Ascending aorta (tissue), 2 donors: ENCODE measurements around the gene ZNF426. TPM values are rescaled to one million over a fixed set of nuclear protein-coding genes. Genes with fewer than 3 reads are reported as not detected.
"Not testable (repeated sequence)": the region's sequence is repeated elsewhere in the genome, so short reads cannot be mapped to it uniquely, and the experiment has no call there.

ENCODE experiments used
- DNase-seq, 2 donors: peaks; one replicate each; pipeline ENCODE4 v3.0.0-alpha.2; 2019; ENCODE audit warnings: low spot score in 2 of 2
- H3K27ac ChIP-seq, 2 donors: fragments of 200-600 bp; sonication (generic); one replicate each; pipeline ENCODE4 v1.5.1; 2016 to 2017; ENCODE audit warnings: mild to moderate bottlenecking in 1 of 2
- H3K27me3 ChIP-seq: fragments of 200-600 bp; sonication (generic); one replicate; pipeline ENCODE4 v1.5.1; 2017
- H3K36me3 ChIP-seq, 2 donors: fragments of 200-600 bp; sonication (generic); one replicate each; pipeline ENCODE4 v1.5.1; 2016
- H3K4me1 ChIP-seq, 2 donors: fragments of 200-600 bp; sonication (generic); one replicate each; pipeline ENCODE4 v1.5.1; 2016 to 2017; ENCODE audit warnings: mild to moderate bottlenecking in 1 of 2
- H3K4me3 ChIP-seq, 2 donors: fragments of 200-600 bp; sonication (generic); one replicate each; pipeline ENCODE4 v1.5.1; 2016 to 2017; ENCODE audit warnings: mild to moderate bottlenecking in 1 of 2
- H3K9me3 ChIP-seq, 2 donors: fragments of 200-600 bp; sonication (generic); one replicate each; pipeline ENCODE4 v1.5.1; 2016
- CTCF ChIP-seq, 3 experiments: fragments of 200-600 bp in 2 of 3; fragments of 450-650 bp in 1 of 3; sonication (generic) in 2 of 3; IDR thresholded peaks; one replicate each; pipeline ENCODE4 v1.5.1; 2016 to 2019; ENCODE audit warnings: antibody characterized with exemption in 3 of 3, mild to moderate bottlenecking in 1 of 3, moderate library complexity in 1 of 3
- intact Hi-C: fragments of 100-400 bp; cut with DNase I; formaldehyde crosslinking; loops from one replicate; pipeline ENCODE4 v1.15.1; 2023
- total RNA-seq: library from RNA; depleted of rRNA; stranded (reverse); fragments of >200 nt; gene quantifications from one replicate; pipeline ENCODE4 v1.1.0, GENCODE V29; 2016

The ZNF426 gene
- total RNA-seq, 1 donor from 2014 or later = 24.6 TPM

GRCh38 chr19:9570255-9570654 is 31.8 kb upstream of the ZNF426 start:
- H3K9me3 ChIP-seq = peaks cover 98 to 100% of the 10 kb centered on the region in 2 donors
- H3K4me3 ChIP-seq = no peak overlapping the region
- H3K27ac ChIP-seq = no peak overlapping the region
- TF ChIP-seq CTCF (IDR thresholded peaks at IDR 0.05) = no peak
- intact Hi-C loops = no loop called here
- DNase-seq = no peak
- peaks cover 60 to 78% of the 10 kb centered on the region in 2 donors for H3K36me3 ChIP-seq
- H3K27me3 ChIP-seq = no peaks in the 10 kb centered on the region
- no peaks in the 10 kb centered on the region for H3K4me1 ChIP-seq

GRCh38 chr19:9566729-9567128 is 28.3 kb upstream of the ZNF426 start:
- Histone ChIP-seq H3K36me3 (peaks cover 87 to 96% of the 10 kb centered on the region in 2 donors), H3K4me1 (no peaks in the 10 kb centered on the region), H3K4me3 (no peak overlapping the region), H3K27me3 (no peaks in the 10 kb centered on the region), H3K9me3 (peaks cover 100% of the 10 kb centered on the region in 2 donors), H3K27ac (no peak overlapping the region)
- intact Hi-C loops = no loop called here
- no peak for DNase-seq
- no peak for TF ChIP-seq CTCF (IDR thresholded peaks at IDR 0.05)

- Histone ChIP-seq H3K36me3 (peaks cover 91 to 96% of the 10 kb centered on the region in 2 donors), H3K27me3 (no peaks in the 10 kb centered on the region), H3K4me3 (no peak overlapping the region), H3K4me1 (no peaks in the 10 kb centered on the region), H3K27ac (no peak overlapping the region), H3K9me3 (peaks cover 100% of the 10 kb centered on the region in 2 donors)
- DNase-seq = no peak
- TF ChIP-seq CTCF (IDR thresholded peaks at IDR 0.05) = no peak
- intact Hi-C loops = no loop called here
Observed at GRCh38 chr19:9565900-9566705, 27.7 kb upstream of the ZNF426 start.

- intact Hi-C loops = no loop called here
- Histone ChIP-seq H3K9me3 (peaks cover 28 to 59% of the 10 kb centered on the region in 2 donors), H3K4me3 (no peak overlapping the region), H3K27ac (no peak overlapping the region), H3K27me3 (no peaks in the 10 kb centered on the region), H3K4me1 (no peaks in the 10 kb centered on the region), H3K36me3 (no peaks in the 10 kb centered on the region)
- no peak for DNase-seq
- TF ChIP-seq CTCF (IDR thresholded peaks at IDR 0.05) = no peak
Observed at GRCh38 chr19:9552536-9553274, 14.3 kb upstream of the ZNF426 start.

GRCh38 chr19:9547870-9548269 is 9.4 kb upstream of the ZNF426 start:
- H3K4me1 ChIP-seq = no peaks in the 10 kb centered on the region
- intact Hi-C loops = no loop called here
- no peaks in the 10 kb centered on the region for H3K27me3 ChIP-seq
- H3K27ac ChIP-seq = no peak overlapping the region
- no peaks in the 10 kb centered on the region for H3K36me3 ChIP-seq
- TF ChIP-seq CTCF (IDR thresholded peaks at IDR 0.05) = no peak
- DNase-seq = no peak
- H3K4me3 ChIP-seq = no peak overlapping the region
- peaks cover 11 to 25% of the 10 kb centered on the region in 2 donors for H3K9me3 ChIP-seq

- not testable (repeated sequence) for DNase-seq, H3K9me3 ChIP-seq, H3K4me1 ChIP-seq, H3K27me3 ChIP-seq, H3K36me3 ChIP-seq, H3K27ac ChIP-seq, H3K4me3 ChIP-seq
- intact Hi-C loops = loop anchor here (2.0 kb wide), 1 partner anchor 66 kb away; no protein-coding TSS in a partner anchor
Observed at GRCh38 chr19:9541281-9541680, 2.8 kb upstream of the ZNF426 start.

- not testable (repeated sequence) for H3K4me3 ChIP-seq, H3K4me1 ChIP-seq, H3K27me3 ChIP-seq, H3K27ac ChIP-seq, DNase-seq
- H3K9me3 ChIP-seq = peaks cover 3 to 19% of the 10 kb centered on the region in 2 donors
- H3K36me3 ChIP-seq = peaks cover 14 to 21% of the 10 kb centered on the region in 2 donors
- intact Hi-C loops = loop anchor here (2.0 to 5.0 kb wide), 4 partner anchors 67 to 252 kb away; partner anchors contain the start of genes ZNF559 and ZNF561
Observed at GRCh38 chr19:9539921-9540320, 1.5 kb upstream of the ZNF426 start.

GRCh38 chr19:9539201-9539600 is 756 bp upstream of the ZNF426 start:
- H3K27ac ChIP-seq = peak overlapping the region; percentile 89 to 90
- not testable (repeated sequence) for DNase-seq, H3K27me3 ChIP-seq, H3K4me1 ChIP-seq
- intact Hi-C loops = loop anchor here (5.0 kb wide), 3 partner anchors 83 to 253 kb away; partner anchors contain the start of genes ZNF559 and ZNF561
- H3K36me3 ChIP-seq = peaks cover 21 to 28% of the 10 kb centered on the region in 2 donors
- H3K4me3 ChIP-seq = peak overlapping the region; percentile 79 to 80
- H3K9me3 ChIP-seq = peaks cover 9 to 25% of the 10 kb centered on the region in 2 donors
